HepG2 (cell line): Measurements from ENCODE around the gene FAM20C. TPM values are rescaled to one million over a fixed set of nuclear protein-coding genes. Genes with fewer than 3 reads are reported as not detected.

Source experiments
- ARID5B ChIP-seq: IDR thresholded peaks from 2 replicates; pipeline ENCODE4 v1.4.0; 2020; ENCODE audit warnings: mild to moderate bottlenecking, missing genetic modification reagents
- FOXP4 ChIP-seq: sonication (generic); formaldehyde crosslinking; IDR thresholded peaks from 2 replicates; pipeline ENCODE4 v1.4.0; 2020; ENCODE audit warnings: missing genetic modification reagents
- KLF9 ChIP-seq: IDR thresholded peaks from 2 replicates; pipeline ENCODE4 v1.6.1; 2016; ENCODE audit warnings: low read depth
- KMT2A ChIP-seq: sonication (generic); formaldehyde crosslinking; IDR thresholded peaks from 2 replicates; pipeline ENCODE4 v1.4.0; 2020; ENCODE audit warnings: missing genetic modification reagents
- MYC ChIP-seq: sonication (generic); formaldehyde crosslinking; IDR thresholded peaks from 2 replicates; pipeline ENCODE4 v1.9.0; 2021; ENCODE audit warnings: missing genetic modification reagents, borderline replicate concordance
- NRL ChIP-seq: sonication (generic); formaldehyde crosslinking; IDR thresholded peaks from 2 replicates; pipeline ENCODE4 v1.5.0; 2020; ENCODE audit warnings: missing genetic modification reagents, mild to moderate bottlenecking, moderate library complexity, borderline replicate concordance
- PAX8 ChIP-seq: sonication (generic); formaldehyde crosslinking; IDR thresholded peaks from 2 replicates; pipeline ENCODE4 v1.8.0; 2022; ENCODE audit warnings: mild to moderate bottlenecking, missing genetic modification reagents, borderline replicate concordance
- RAD21 ChIP-seq: fragments of 450-650 bp; formaldehyde crosslinking; IDR thresholded peaks from 2 replicates; pipeline ENCODE4 v1.5.0; 2020; ENCODE audit warnings: mild to moderate bottlenecking
- SNAPC2 ChIP-seq: sonication (generic); formaldehyde crosslinking; IDR thresholded peaks from 2 replicates; pipeline ENCODE4 v1.8.1; 2022; ENCODE audit warnings: mild to moderate bottlenecking, missing genetic modification reagents
- TEAD3 ChIP-seq: optimal IDR thresholded peaks from 2 replicates; pipeline ENCODE3; 2016; ENCODE audit warnings: borderline replicate concordance
- ZNF839 ChIP-seq: sonication (generic); formaldehyde crosslinking; IDR thresholded peaks from 2 replicates; pipeline ENCODE4 v1.4.0; 2020; ENCODE audit warnings: missing genetic modification reagents, mild to moderate bottlenecking, borderline replicate concordance
- polyA plus RNA-seq, 8 experiments: library from polyadenylated mRNA; depleted of rRNA in 3 of 8; stranded (reverse) in 7 of 8; unstranded in 1 of 8; fragments of >200 nt; fragmentation: Illumina TruSeq in 4 of 8; extraction: Trizol in 4 of 8; gene quantifications; 2 replicates each; pipeline versions ENCODE4 v1.2.1 to v1.2.3, GENCODE V29; 2011 to 2016; ENCODE audit warnings: low read depth in 4 of 8, missing spikeins in 1 of 8, mixed read lengths in 1 of 8; ENCODE audit not compliant: insufficient read depth in 1 of 8
- total RNA-seq, 5 experiments: library from RNA; depleted of rRNA; stranded (reverse); fragments of >200 nt; fragmentation: Illumina TruSeq; extraction: Trizol; gene quantifications; 2 replicates each; pipeline ENCODE4 v1.2.3, GENCODE V29; 2016; ENCODE audit warnings: low read depth in 1 of 5

The FAM20C gene
- total and polyA plus RNA-seq, 2 of the 13 experiments (the other 11 are each of a cell fraction or from before 2014, with no cell fraction given), result 11.9 to 19.9 TPM

- TF ChIP-seq SNAPC2 (CRISPR knock-in tag) (0 out of 2 replicates have a peak, but pooled peaks have one; percentile 19), ARID5B (CRISPR knock-in tag) (peak; percentile 70), TEAD3 (CRISPR knock-in tag) (peak; percentile 42), FOXP4 (CRISPR knock-in tag) (peak; percentile 67), RAD21 (CRISPR knock-in tag) (no peak; the same call in 1 of the 2 replicates), KLF9 (CRISPR knock-in tag) (peak; percentile 61; the same call in 1 of the 2 replicates), MYC (peak; percentile 41; the same call in 1 of the 2 replicates), NRL (CRISPR knock-in tag) (no peak), PAX8 (CRISPR knock-in tag) (no peak), KMT2A (CRISPR knock-in tag) (peak; percentile 72), ZNF839 (CRISPR knock-in tag) (no peak)
Observed at GRCh38 chr7:219581-220150, 27.3 kb downstream of the FAM20C start (continued).
